ENCODE results near the gene FOXL3.
"Not testable (repeated sequence)": the region's sequence is repeated elsewhere in the genome, so short reads cannot be mapped to it uniquely, and the experiment has no call there.

The FOXL3 gene

DNA sequence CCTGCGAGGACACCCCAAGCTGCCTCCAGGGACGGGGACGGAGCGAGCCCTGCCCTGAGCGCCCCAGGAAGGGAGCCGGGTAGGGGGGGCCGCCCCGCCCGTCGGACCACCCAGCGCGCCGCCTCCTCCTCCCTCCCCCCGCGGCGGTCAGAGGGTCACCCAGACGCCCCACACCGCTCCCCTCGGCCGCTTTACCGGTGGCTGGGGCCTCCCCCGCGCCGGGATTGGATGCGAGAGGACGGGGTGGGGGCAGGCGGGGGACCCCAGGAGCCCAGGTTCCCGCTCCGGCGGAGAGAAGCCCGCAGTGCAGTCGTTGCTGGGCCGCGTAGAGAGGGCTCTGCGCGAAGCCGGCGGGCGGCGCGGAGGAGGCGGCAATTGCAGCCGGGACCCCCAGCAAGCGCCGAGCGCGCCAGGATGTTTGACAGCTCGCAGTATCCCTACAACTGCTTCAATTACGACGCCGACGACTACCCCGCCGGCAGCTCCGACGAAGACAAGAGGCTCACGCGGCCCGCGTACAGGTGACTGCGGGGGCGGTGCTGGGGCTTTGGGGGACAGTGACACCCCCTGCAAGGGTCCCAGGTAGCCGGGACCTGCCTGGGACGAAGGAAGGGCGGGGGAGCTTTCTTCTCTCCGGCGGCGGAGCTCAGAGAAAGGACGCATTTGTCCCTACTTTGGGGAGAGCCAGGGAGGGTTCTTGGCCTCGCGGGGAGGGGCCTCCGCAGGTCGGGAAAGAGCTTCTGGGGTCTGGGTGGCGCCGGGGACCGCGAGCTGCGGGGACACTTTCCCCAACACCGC lies at the start of gene FOXL3:
FOXL3 (plus strand) TSS at position 415 of the 798 bp plus-strand sequence; CDS start at position 415, 0 bp downstream.
- TF ChIP-seq EZH2 (IDR thresholded peaks at IDR 0.05) (no peak), FOXP2 (optimal IDR thresholded peaks at IDR 0.05; ENCODE audit: control extremely low read depth, extremely low read length, insufficient read depth) (no peak), POLR2AphosphoS5 (IDR thresholded peaks at IDR 0.05; ENCODE audit: borderline replicate concordance, low read depth, low read length) (no peak)
- H3K9me3 ChIP-seq (ENCODE audit: low read depth, low read length), result no peaks in the 10 kb centered on the region
- no peaks in the 10 kb centered on the region for H3K36me3 ChIP-seq (ENCODE audit: insufficient read depth, low read length)
- no peak within 1 kb of the TSS for H3K27ac ChIP-seq
- DNase-seq (ENCODE audit: low read depth, low spot score), result no peak
- no peak within 1 kb of the TSS for H3K4me3 ChIP-seq
- no peak within 1 kb of the TSS for H3K9ac ChIP-seq (ENCODE audit: insufficient read length)

DNA sequence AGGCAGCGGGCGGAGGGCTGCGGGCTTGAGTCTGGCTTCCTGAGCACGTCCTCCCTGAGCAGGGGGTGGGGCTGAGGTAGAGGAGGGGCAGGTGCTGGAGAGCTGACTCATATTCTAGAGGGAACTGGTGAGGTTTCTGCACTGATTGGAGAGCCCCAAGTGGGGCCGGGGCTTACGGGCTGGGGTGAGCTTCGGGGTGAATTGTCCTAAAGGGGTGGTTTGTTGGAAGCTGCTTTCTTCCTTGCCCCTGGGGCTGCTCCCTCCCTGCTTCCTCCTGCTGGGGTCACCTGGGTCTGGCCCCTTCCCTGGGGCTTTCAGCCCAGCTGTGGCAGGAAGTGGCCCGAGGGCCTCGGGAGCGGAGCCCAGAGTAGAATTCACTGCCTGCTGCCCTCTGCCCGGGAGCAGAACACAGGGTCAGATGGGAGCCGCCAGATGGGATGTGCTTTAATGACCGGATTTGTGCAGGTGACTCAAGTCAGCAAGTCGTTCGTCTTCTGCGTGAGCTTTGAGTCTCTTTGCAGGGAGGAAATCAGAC lies 49.0 kb upstream of the FOXL3 start:
- no peak overlapping the region for H3K27ac ChIP-seq
- H3K36me3 ChIP-seq (ENCODE audit: insufficient read depth, low read length), result no peaks in the 10 kb centered on the region
- no peak overlapping the region for H3K9ac ChIP-seq (ENCODE audit: insufficient read length)
- TF ChIP-seq EZH2 (IDR thresholded peaks at IDR 0.05), result no peak
- TF ChIP-seq FOXP2 (optimal IDR thresholded peaks at IDR 0.05; ENCODE audit: control extremely low read depth, extremely low read length, insufficient read depth), result no peak
- no peak for TF ChIP-seq POLR2AphosphoS5 (IDR thresholded peaks at IDR 0.05; ENCODE audit: borderline replicate concordance, low read depth, low read length)
- DNase-seq (ENCODE audit: low read depth, low spot score), result no peak
- no peaks in the 10 kb centered on the region for H3K9me3 ChIP-seq (ENCODE audit: low read depth, low read length)
- no peak overlapping the region for H3K4me3 ChIP-seq

GRCh38 chr7:241513-241912 lies 48.5 kb upstream of the FOXL3 start:
- TF ChIP-seq POLR2AphosphoS5 (IDR thresholded peaks at IDR 0.05; ENCODE audit: borderline replicate concordance, low read depth, low read length) (no peak), EZH2 (IDR thresholded peaks at IDR 0.05) (no peak), FOXP2 (optimal IDR thresholded peaks at IDR 0.05; ENCODE audit: control extremely low read depth, extremely low read length, insufficient read depth) (no peak)
- H3K9me3 ChIP-seq (ENCODE audit: low read depth, low read length), result no peaks in the 10 kb centered on the region
- H3K27ac ChIP-seq, result no peak overlapping the region
- no peak for DNase-seq (ENCODE audit: low read depth, low spot score)
- H3K36me3 ChIP-seq (ENCODE audit: insufficient read depth, low read length), result no peaks in the 10 kb centered on the region
- H3K9ac ChIP-seq (ENCODE audit: insufficient read length), result no peak overlapping the region
- H3K4me3 ChIP-seq, result no peak overlapping the region

DNA sequence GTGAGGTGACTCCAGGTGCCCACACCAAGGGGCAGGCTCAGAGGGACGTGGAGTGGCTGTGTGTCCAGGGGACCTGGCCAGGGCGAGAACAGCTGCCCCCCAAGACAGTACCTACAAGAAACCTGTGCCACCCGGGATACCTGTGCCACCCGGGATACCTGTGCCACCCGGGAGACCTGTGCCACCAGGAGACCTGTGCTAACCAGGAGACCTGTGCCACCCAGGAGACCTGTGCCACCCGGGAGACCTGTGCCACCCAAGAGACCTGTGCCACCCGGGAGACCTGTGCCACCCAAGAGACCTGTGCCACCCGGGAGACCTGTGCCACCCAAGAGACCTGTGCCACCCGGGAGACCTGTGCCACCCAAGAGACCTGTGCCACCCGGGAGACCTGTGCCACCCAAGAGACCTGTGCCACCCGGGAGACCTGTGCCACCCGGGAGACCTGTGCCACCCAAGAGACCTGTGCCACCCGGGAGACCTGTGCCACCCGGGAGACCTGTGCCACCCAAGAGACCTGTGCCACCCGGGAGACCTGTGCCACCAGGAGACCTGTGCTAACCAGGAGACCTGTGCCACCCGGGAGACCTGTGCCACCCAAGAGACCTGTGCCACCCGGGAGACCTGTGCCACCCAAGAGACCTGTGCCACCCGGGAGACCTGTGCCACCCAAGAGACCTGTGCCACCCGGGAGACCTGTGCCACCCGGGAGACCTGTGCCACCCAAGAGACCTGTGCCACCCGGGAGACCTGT lies 47.0 kb upstream of the FOXL3 start:
- not testable (repeated sequence) for H3K4me3 ChIP-seq; DNase-seq (ENCODE audit: low read depth, low spot score); H3K9me3 ChIP-seq (ENCODE audit: low read depth, low read length); H3K9ac ChIP-seq (ENCODE audit: insufficient read length); H3K36me3 ChIP-seq (ENCODE audit: insufficient read depth, low read length); H3K27ac ChIP-seq

DNA sequence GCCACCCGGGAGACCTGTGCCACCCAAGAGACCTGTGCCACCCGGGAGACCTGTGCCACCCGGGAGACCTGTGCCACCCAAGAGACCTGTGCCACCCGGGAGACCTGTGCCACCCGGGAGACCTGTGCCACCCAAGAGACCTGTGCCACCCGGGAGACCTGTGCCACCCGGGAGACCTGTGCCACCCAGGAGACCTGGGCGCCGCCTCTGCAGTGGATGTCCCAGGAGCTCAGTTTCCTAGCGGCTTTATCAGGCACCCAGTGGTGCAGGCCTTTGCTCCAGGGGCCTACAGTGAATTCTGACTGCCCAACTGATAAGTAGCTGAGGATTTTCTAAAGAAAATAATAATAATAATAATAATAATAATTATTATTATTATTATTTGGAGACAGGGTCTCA lies 46.4 kb upstream of the FOXL3 start:
- not testable (repeated sequence) for H3K36me3 ChIP-seq (ENCODE audit: insufficient read depth, low read length); DNase-seq (ENCODE audit: low read depth, low spot score); H3K4me3 ChIP-seq; H3K27ac ChIP-seq; H3K9me3 ChIP-seq (ENCODE audit: low read depth, low read length); H3K9ac ChIP-seq (ENCODE audit: insufficient read length)

- Histone ChIP-seq H3K4me3 (no peak overlapping the region), H3K36me3 (ENCODE audit: insufficient read depth, low read length) (no peaks in the 10 kb centered on the region), H3K9ac (ENCODE audit: insufficient read length) (no peak overlapping the region), H3K27ac (no peak overlapping the region), H3K9me3 (ENCODE audit: low read depth, low read length) (no peaks in the 10 kb centered on the region)
- TF ChIP-seq FOXP2 (optimal IDR thresholded peaks at IDR 0.05; ENCODE audit: control extremely low read depth, extremely low read length, insufficient read depth), result no peak
- no peak for TF ChIP-seq POLR2AphosphoS5 (IDR thresholded peaks at IDR 0.05; ENCODE audit: borderline replicate concordance, low read depth, low read length)
- no peak for TF ChIP-seq EZH2 (IDR thresholded peaks at IDR 0.05)
- no peak for DNase-seq (ENCODE audit: low read depth, low spot score)
These were observed 45.0 kb upstream of the FOXL3 start for GRCh38 chr7:244974-245373.

DNA sequence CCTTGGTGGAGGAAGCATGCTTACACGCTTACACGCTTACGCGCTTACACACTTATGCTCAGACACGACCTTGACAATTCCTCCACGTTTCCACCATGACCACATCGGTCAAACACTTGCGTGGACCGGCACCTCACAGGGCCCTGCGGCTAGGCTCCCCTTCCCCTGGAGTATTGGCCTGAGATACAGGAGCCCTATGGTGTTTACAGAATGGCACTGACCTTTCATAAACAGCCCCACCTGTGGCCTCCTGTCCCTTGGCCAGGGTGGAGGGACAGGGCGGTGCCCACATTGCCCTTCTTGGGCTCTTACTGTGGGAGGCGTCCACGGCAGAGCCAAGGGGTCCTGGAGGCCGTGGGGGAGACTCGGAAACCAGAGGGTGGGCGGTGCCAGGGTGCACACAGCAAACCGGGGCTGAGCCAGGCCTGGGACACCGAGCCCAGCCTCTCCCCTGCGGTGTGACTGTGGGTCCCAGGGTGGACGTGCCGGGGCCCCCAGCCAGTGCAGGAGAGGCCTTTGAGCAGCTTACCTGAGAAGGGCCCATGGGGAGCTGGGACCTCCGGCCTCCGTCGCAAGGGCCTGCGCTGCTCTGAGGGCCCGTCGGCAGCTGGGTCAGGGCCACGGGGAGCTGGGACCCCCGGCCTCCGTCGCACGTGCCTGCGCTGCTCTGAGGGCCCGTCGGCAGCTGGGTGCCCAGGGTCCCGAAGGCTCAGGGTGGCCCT lies 44.2 kb upstream of the FOXL3 start:
- no peaks in the 10 kb centered on the region for H3K9me3 ChIP-seq (ENCODE audit: low read depth, low read length)
- no peak overlapping the region for H3K4me3 ChIP-seq
- no peak overlapping the region for H3K27ac ChIP-seq
- no peak overlapping the region for H3K9ac ChIP-seq (ENCODE audit: insufficient read length)
- TF ChIP-seq POLR2AphosphoS5 (IDR thresholded peaks at IDR 0.05; ENCODE audit: borderline replicate concordance, low read depth, low read length) (no peak), EZH2 (IDR thresholded peaks at IDR 0.05) (no peak), FOXP2 (optimal IDR thresholded peaks at IDR 0.05; ENCODE audit: control extremely low read depth, extremely low read length, insufficient read depth) (no peak)
- DNase-seq (ENCODE audit: low read depth, low spot score), result no peak
- no peaks in the 10 kb centered on the region for H3K36me3 ChIP-seq (ENCODE audit: insufficient read depth, low read length)

DNA sequence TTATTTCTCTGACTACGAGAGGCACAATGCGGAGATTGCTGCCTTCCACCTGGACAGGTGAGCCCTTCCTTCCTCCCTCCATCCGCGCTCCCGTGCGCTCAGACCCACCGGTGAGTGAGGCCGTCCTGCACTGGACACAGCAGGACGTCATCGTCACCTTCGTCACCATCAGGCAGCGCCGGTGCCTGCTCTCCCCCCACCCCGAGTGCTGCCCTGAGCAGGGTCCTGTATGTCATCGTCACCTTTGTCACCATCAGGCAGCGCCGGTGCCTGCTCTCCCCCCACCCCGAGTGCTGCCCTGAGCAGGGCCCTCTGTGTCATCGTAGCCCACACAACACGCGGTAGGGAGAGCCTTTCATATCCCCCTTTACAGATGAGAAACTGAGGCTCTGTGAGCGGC lies 43.5 kb upstream of the FOXL3 start:
- no peak for TF ChIP-seq POLR2AphosphoS5 (IDR thresholded peaks at IDR 0.05; ENCODE audit: borderline replicate concordance, low read depth, low read length)
- no peak for TF ChIP-seq FOXP2 (optimal IDR thresholded peaks at IDR 0.05; ENCODE audit: control extremely low read depth, extremely low read length, insufficient read depth)
- no peak for TF ChIP-seq EZH2 (IDR thresholded peaks at IDR 0.05)
- no peaks in the 10 kb centered on the region for H3K36me3 ChIP-seq (ENCODE audit: insufficient read depth, low read length)

More for the DNA sequence above, 43.5 kb upstream of the FOXL3 start:
- no peak overlapping the region for H3K27ac ChIP-seq
- no peak for DNase-seq (ENCODE audit: low read depth, low spot score)
- no peak overlapping the region for H3K9ac ChIP-seq (ENCODE audit: insufficient read length)
- H3K4me3 ChIP-seq, result no peak overlapping the region
- H3K9me3 ChIP-seq (ENCODE audit: low read depth, low read length), result no peaks in the 10 kb centered on the region
